ENCODE results near the gene PTPRD. TPM values are rescaled to one million over a fixed set of nuclear protein-coding genes. Genes with fewer than 3 reads are reported as not detected.

PTPRD gene
- total RNA-seq, 1 experiment from 2014 or later: 1.8 TPM

DNA sequence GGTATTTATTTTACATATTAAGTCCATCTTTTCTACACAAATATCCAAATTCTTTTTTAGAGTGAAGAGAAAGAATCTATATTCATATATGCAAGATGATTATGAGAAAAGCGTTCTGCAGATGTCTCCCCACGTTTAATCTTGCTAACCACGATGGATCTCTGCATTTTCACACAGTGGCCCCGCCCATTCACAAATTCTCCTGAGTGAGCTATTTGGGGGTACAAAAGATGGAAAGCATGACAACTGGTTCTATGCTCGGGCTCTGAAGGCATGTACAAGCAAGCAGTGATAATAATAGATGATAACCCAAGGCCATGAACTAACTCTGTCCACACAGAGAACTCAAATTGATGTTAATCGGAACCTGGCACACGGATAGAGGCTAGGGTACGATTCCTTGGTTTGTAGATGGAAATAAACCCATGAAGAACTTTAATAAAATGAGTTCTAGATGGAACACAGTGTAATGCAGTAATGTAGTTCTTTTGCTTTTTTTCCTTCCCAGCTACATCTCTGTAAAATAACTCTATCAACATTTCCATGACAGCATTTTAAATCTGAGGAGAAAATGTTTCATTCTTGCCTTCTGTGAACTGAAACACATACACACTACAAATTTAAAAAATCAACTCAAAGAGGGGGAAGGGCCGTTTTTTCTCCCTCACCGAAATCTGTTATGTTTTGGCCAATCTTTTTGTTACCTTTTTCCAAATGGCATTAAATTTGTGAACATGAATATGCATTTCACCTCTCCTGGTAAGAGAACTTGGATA lies 1961.5 kb downstream of the PTPRD start:
- no peaks in the 10 kb centered on the region for H3K9me3 Mint-ChIP-seq (ENCODE audit: low read depth, unreplicated experiment)
- DNase-seq: no peak
- no TSS peak for BruUV-seq (replicated peaks)
- no peak overlapping the region for H3K4me3 Mint-ChIP-seq (ENCODE audit: low read depth, unreplicated experiment)
- H3K27ac Mint-ChIP-seq (ENCODE audit: unreplicated experiment): no peak overlapping the region
- no peaks in the 10 kb centered on the region for H3K27me3 Mint-ChIP-seq (ENCODE audit: unreplicated experiment)
- TF ChIP-seq, protein P1, sequence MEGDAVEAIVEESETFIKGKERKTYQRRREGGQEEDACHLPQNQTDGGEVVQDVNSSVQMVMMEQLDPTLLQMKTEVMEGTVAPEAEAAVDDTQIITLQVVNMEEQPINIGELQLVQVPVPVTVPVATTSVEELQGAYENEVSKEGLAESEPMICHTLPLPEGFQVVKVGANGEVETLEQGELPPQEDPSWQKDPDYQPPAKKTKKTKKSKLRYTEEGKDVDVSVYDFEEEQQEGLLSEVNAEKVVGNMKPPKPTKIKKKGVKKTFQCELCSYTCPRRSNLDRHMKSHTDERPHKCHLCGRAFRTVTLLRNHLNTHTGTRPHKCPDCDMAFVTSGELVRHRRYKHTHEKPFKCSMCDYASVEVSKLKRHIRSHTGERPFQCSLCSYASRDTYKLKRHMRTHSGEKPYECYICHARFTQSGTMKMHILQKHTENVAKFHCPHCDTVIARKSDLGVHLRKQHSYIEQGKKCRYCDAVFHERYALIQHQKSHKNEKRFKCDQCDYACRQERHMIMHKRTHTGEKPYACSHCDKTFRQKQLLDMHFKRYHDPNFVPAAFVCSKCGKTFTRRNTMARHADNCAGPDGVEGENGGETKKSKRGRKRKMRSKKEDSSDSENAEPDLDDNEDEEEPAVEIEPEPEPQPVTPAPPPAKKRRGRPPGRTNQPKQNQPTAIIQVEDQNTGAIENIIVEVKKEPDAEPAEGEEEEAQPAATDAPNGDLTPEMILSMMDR (IDR thresholded peaks at IDR 0.05; ENCODE audit: unreplicated experiment): no peak
- CTCF ChIA-PET: no interaction called here
- H3K36me3 Mint-ChIP-seq (ENCODE audit: insufficient read depth, unreplicated experiment): no peaks in the 10 kb centered on the region
- peaks cover 9% of the 10 kb centered on the region for H3K4me1 Mint-ChIP-seq (ENCODE audit: low read depth, unreplicated experiment)
- intact Hi-C loops (cut with micrococcal nuclease; ENCODE audit: unreplicated experiment): no loop called here

DNA sequence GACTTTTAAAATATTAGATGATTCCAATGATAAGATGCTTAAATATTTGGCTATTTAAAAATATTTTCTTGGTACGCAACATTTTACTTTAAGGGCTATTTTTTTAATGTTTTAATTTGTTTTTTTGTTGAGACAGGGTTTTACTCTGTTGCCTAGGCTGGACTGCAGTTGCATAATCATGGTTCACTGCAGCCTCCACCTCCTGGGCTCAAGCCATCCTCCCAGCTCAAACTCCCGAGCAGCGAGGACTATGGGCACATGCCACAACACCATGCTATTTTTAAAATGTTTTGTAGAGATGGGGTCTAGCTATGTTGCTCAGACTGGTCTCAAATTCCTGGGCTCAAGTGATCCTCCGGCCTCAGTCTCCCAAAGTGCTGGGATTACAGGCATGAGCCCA lies 1963.0 kb downstream of the PTPRD start:
- Mint-ChIP-seq H3K27ac (ENCODE audit: unreplicated experiment) (no peak overlapping the region), H3K9me3 (ENCODE audit: low read depth, unreplicated experiment) (no peaks in the 10 kb centered on the region), H3K4me3 (ENCODE audit: low read depth, unreplicated experiment) (no peak overlapping the region), H3K27me3 (ENCODE audit: unreplicated experiment) (no peaks in the 10 kb centered on the region), H3K36me3 (ENCODE audit: insufficient read depth, unreplicated experiment) (no peaks in the 10 kb centered on the region), H3K4me1 (ENCODE audit: low read depth, unreplicated experiment) (peaks cover 9% of the 10 kb centered on the region)
- intact Hi-C loops (cut with micrococcal nuclease; ENCODE audit: unreplicated experiment): no loop called here
- CTCF ChIA-PET: no interaction called here
- DNase-seq: no peak
- no TSS peak for BruUV-seq (replicated peaks)
- TF ChIP-seq, protein P1 (IDR thresholded peaks at IDR 0.05; ENCODE audit: unreplicated experiment): no peak

GRCh38 chr9:8649160-8649559 lies 1963.6 kb downstream of the PTPRD start:
- no peaks in the 10 kb centered on the region for H3K36me3 Mint-ChIP-seq (ENCODE audit: insufficient read depth, unreplicated experiment)
- no peaks in the 10 kb centered on the region for H3K27me3 Mint-ChIP-seq (ENCODE audit: unreplicated experiment)
- no peak overlapping the region for H3K4me3 Mint-ChIP-seq (ENCODE audit: low read depth, unreplicated experiment)
- CTCF ChIA-PET: no interaction called here
- intact Hi-C loops (cut with micrococcal nuclease; ENCODE audit: unreplicated experiment): no loop called here
- H3K27ac Mint-ChIP-seq (ENCODE audit: unreplicated experiment): no peak overlapping the region
- TF ChIP-seq, protein P1 (IDR thresholded peaks at IDR 0.05; ENCODE audit: unreplicated experiment): no peak
- peaks cover 8% of the 10 kb centered on the region for H3K4me1 Mint-ChIP-seq (ENCODE audit: low read depth, unreplicated experiment)
- BruUV-seq (replicated peaks): no TSS peak
- DNase-seq: no peak
- no peaks in the 10 kb centered on the region for H3K9me3 Mint-ChIP-seq (ENCODE audit: low read depth, unreplicated experiment)

- H3K9me3 Mint-ChIP-seq (ENCODE audit: low read depth, unreplicated experiment): no peaks in the 10 kb centered on the region
Observed at GRCh38 chr9:8648271-8648845, 1964.4 kb downstream of the PTPRD start.

More at GRCh38 chr9:8648271-8648845, 1964.4 kb downstream of the PTPRD start:
- Mint-ChIP-seq H3K4me1 (ENCODE audit: low read depth, unreplicated experiment) (peaks cover under 1% of the 10 kb centered on the region), H3K36me3 (ENCODE audit: insufficient read depth, unreplicated experiment) (no peaks in the 10 kb centered on the region), H3K4me3 (ENCODE audit: low read depth, unreplicated experiment) (no peak overlapping the region), H3K27me3 (ENCODE audit: unreplicated experiment) (no peaks in the 10 kb centered on the region), H3K27ac (ENCODE audit: unreplicated experiment) (no peak overlapping the region)
- intact Hi-C loops (cut with micrococcal nuclease; ENCODE audit: unreplicated experiment): no loop called here
- no peak for DNase-seq
- no TSS peak for BruUV-seq (replicated peaks)
- CTCF ChIA-PET: no interaction called here
- TF ChIP-seq, protein P1 (IDR thresholded peaks at IDR 0.05; ENCODE audit: unreplicated experiment): no peak

All from Calu3 (cell line).